ENCODE results near the gene ITGAE.
A peak's percentile ranks its signal among the peaks of the same experiment; 100 is the strongest.
"Not testable (repeated sequence)": the region's sequence is repeated elsewhere in the genome, so short reads cannot be mapped to it uniquely, and the experiment has no call there.

ITGAE gene

GRCh38 chr17:3729881-3730280 is 71.1 kb downstream of the ITGAE start:
- DNase-seq = no peak
- H3K27me3 ChIP-seq (replicated peaks) = no peaks in the 10 kb centered on the region
- TF ChIP-seq CTCF (IDR thresholded peaks at IDR 0.05; ENCODE audit: low read depth, low read length, missing control alignments) = no peak
- no peak overlapping the region for H3K4me3 ChIP-seq (ENCODE audit: low read depth, low read length)
- H3K36me3 ChIP-seq (replicated peaks) = no peaks in the 10 kb centered on the region
- in situ Hi-C loops (cut with HindIII; ENCODE audit: low pct_ligation_motif_present, low sequenced_read_pairs) = no loop called here
- H3K27ac ChIP-seq = no peak overlapping the region

- in situ Hi-C loops (cut with HindIII; ENCODE audit: low pct_ligation_motif_present, low sequenced_read_pairs); H3K27ac ChIP-seq; DNase-seq; H3K27me3 ChIP-seq (replicated peaks); H3K4me3 ChIP-seq (ENCODE audit: low read depth, low read length); H3K36me3 ChIP-seq (replicated peaks): not testable (repeated sequence)
Observed at GRCh38 chr17:3728099-3728498, 72.9 kb downstream of the ITGAE start.

GRCh38 chr17:3727041-3727440 is 73.9 kb downstream of the ITGAE start:
- no peak for DNase-seq
- H3K4me3 ChIP-seq (ENCODE audit: low read depth, low read length) = no peak overlapping the region
- TF ChIP-seq CTCF (IDR thresholded peaks at IDR 0.05; ENCODE audit: low read depth, low read length, missing control alignments) = no peak
- H3K36me3 ChIP-seq (replicated peaks) = no peaks in the 10 kb centered on the region
- in situ Hi-C loops (cut with HindIII; ENCODE audit: low pct_ligation_motif_present, low sequenced_read_pairs) = no loop called here
- no peak overlapping the region for H3K27ac ChIP-seq
- H3K27me3 ChIP-seq (replicated peaks) = no peaks in the 10 kb centered on the region

- H3K27me3 ChIP-seq (replicated peaks) = no peaks in the 10 kb centered on the region
- DNase-seq = no peak
- H3K4me3 ChIP-seq (ENCODE audit: low read depth, low read length) = peak overlapping the region; percentile 97
- peaks cover 2% of the 10 kb centered on the region for H3K36me3 ChIP-seq (replicated peaks)
- H3K27ac ChIP-seq = no peak overlapping the region
- in situ Hi-C loops (cut with HindIII; ENCODE audit: low pct_ligation_motif_present, low sequenced_read_pairs) = no loop called here
- no peak for TF ChIP-seq CTCF (IDR thresholded peaks at IDR 0.05; ENCODE audit: low read depth, low read length, missing control alignments)
Observed at GRCh38 chr17:3724378-3725077, 76.5 kb downstream of the ITGAE start.

GRCh38 chr17:3723556-3724377 is 77.2 kb downstream of the ITGAE start, which contains the start of gene HASPIN:
HASPIN (plus strand) TSS chr17:3723903; CDS start chr17:3723936, 33 bp downstream.
- Histone ChIP-seq H3K36me3 (replicated peaks) (peaks cover 4% of the 10 kb centered on the region), H3K27ac (peak within 1 kb of the TSS; percentile 53), H3K4me3 (ENCODE audit: low read depth, low read length) (peak within 1 kb of the TSS; percentile 97), H3K27me3 (replicated peaks) (no peaks in the 10 kb centered on the region)
- TF ChIP-seq CTCF (IDR thresholded peaks at IDR 0.05; ENCODE audit: low read depth, low read length, missing control alignments) = peak; percentile 64
- in situ Hi-C loops (cut with HindIII; ENCODE audit: low pct_ligation_motif_present, low sequenced_read_pairs) = no loop called here
- DNase-seq = peak; percentile 56

GRCh38 chr17:3723188-3723555 is 77.8 kb downstream of the ITGAE start:
- peak overlapping the region; percentile 97 for H3K4me3 ChIP-seq (ENCODE audit: low read depth, low read length)
- no peaks in the 10 kb centered on the region for H3K27me3 ChIP-seq (replicated peaks)
- in situ Hi-C loops (cut with HindIII; ENCODE audit: low pct_ligation_motif_present, low sequenced_read_pairs) = no loop called here
- DNase-seq = no peak
- TF ChIP-seq CTCF (IDR thresholded peaks at IDR 0.05; ENCODE audit: low read depth, low read length, missing control alignments) = no peak
- peak overlapping the region; percentile 53 for H3K27ac ChIP-seq
- H3K36me3 ChIP-seq (replicated peaks) = peaks cover 8% of the 10 kb centered on the region
